ENCODE data around the gene BLOC1S5.

DNA sequence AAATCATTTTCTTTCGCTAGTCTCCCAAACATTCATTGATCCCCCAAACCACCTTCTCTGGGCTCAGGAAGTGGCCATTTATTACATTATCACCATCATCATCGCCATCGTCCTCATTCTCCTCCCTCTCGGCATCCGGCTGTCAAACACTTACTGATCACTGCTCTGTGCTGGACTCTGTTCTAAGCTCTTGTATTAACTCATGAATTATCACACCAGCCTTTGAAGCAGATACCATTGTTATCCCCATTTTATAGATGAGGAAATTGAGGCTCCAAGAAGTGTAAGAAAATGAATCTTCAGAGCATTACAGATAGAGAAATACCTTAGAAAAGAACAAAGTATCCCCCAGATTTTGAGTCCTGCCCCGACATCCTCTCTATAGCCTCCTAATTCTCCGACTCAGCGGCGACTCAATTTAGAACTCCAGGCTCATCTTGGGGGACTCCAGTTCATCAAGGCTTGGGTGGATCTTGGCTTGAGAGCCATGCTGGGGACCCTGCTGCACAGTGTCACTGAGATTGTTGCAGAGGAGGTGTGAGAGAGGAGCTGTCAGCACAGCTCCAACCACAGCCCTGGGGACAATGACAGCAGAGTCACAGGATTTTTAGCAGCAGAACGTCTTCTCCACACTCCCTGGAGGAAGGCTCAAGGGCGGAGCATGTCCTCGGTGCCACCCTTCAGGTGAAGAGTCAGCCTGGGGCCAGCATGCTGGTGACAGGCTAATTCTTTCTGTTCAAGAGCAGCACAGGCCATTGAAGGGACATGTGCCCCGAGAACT is 44.8 kb upstream of the BLOC1S5 start:
- TF ChIP-seq, protein P1, sequence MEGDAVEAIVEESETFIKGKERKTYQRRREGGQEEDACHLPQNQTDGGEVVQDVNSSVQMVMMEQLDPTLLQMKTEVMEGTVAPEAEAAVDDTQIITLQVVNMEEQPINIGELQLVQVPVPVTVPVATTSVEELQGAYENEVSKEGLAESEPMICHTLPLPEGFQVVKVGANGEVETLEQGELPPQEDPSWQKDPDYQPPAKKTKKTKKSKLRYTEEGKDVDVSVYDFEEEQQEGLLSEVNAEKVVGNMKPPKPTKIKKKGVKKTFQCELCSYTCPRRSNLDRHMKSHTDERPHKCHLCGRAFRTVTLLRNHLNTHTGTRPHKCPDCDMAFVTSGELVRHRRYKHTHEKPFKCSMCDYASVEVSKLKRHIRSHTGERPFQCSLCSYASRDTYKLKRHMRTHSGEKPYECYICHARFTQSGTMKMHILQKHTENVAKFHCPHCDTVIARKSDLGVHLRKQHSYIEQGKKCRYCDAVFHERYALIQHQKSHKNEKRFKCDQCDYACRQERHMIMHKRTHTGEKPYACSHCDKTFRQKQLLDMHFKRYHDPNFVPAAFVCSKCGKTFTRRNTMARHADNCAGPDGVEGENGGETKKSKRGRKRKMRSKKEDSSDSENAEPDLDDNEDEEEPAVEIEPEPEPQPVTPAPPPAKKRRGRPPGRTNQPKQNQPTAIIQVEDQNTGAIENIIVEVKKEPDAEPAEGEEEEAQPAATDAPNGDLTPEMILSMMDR (conservative IDR thresholded peaks at IDR 0.05; ENCODE audit: low read length) = no peak
- TF ChIP-seq EZH2phosphoT487 (IDR thresholded peaks at IDR 0.05; ENCODE audit: borderline replicate concordance, low read depth, low read length) = no peak

All from OCI-LY7 (cell line).